HG03108 (cell line): ENCODE data around the gene LPP.

Experiments
- ATAC-seq: cut with Tn5 transposase; IDR thresholded peaks from one replicate; pipeline ENCODE4 v1.9.1; 2021; ENCODE audit warnings: moderate library complexity; ENCODE audit not compliant: unreplicated experiment

The LPP gene

DNA sequence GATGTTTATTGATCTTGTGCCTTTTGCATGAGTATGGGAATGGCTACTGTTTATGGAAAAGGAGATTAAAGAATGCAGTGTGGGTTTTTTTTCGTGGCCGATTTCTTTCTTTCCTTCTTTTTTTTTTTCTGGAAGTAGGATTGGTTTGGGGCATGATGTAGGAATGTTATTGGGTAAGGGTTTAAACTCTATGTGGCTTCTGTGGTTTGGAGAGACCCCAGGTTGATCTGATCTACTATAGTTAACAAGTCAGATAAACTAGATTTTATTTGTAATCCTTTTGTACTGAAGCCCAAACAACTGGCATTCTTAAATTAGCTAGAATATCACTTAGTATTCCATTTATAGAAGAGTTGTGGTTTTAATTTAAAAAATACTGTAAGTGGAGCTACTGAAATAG is 304.8 kb downstream of the LPP start:
- no peak for ATAC-seq

- no peak for ATAC-seq
These were observed 311.4 kb downstream of the LPP start for GRCh38 chr3:188465311-188465710.

- ATAC-seq: no peak
These were observed 314.2 kb downstream of the LPP start for GRCh38 chr3:188468196-188468595.

- ATAC-seq: no peak
These were observed 314.7 kb downstream of the LPP start for GRCh38 chr3:188468662-188469061.

- ATAC-seq: no peak
These were observed 315.4 kb downstream of the LPP start for GRCh38 chr3:188469228-188469885.

DNA sequence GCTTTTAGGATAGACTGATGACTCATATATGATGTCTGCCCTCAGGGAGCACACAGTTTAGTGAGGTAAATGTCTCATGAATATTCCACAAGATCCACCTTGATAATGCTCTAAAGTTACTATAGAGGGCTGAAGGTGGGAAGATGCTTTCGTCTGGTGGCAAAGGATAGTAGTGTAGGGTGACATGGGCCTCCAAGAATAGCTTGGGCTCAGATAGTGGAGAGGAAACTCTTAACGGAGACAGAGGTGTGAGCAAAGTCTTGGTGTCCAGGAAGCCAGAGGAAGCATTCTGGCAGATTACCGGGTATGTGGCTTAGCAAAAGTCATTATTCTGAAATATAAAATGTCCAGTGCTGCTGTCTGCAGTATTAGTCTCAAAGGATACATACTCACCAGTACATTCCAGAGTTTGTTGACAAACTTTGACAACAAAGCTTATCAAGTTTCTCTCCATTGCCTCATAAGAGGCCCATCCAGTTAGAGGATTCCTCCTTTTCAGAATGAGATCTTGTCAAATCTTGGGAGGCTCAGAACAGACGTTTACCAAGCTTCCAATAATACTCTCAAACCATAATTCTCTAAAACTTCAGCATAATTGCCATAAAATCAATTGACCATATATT is 316.7 kb downstream of the LPP start:
- no peak for ATAC-seq

- no peak for ATAC-seq
These were observed 317.8 kb downstream of the LPP start for GRCh38 chr3:188471723-188472122.

DNA sequence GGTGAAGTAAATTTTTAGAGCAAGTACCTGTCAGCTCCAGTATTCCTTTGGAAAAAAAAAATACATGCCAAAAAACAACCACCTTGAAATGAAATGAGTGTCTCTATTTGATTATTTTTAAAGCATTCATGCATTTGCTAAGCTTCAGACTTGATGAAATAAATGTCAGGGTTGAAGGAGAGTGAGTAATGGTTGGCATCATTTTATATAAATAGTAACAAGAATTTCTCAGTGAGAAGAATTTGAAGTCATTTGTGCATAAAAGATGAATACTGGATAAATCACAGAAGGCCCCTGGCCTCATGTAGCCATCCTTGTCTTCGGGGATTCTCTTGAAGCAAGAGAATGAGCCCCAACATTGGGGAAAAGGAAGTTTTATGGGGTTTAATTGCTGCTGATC is 318.4 kb downstream of the LPP start:
- no peak for ATAC-seq

DNA sequence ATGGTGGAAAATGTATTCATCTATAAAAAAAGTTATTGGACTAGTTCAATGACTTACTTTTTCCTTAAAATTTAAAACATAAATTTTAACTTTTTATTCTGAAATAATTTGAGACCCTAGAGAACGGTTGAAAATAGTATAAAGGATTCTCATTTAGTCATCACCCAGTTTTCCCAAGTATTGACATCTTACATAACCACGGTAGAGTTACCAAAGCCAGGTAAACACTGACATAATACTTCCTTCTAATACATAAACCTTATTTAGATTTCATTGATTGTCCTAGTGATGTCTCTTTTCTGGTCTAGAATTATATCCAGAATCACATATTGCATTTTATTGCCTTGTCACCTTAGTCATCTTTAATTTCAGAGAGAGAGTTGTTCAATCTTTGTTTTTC is 319.1 kb downstream of the LPP start:
- no peak for ATAC-seq

DNA sequence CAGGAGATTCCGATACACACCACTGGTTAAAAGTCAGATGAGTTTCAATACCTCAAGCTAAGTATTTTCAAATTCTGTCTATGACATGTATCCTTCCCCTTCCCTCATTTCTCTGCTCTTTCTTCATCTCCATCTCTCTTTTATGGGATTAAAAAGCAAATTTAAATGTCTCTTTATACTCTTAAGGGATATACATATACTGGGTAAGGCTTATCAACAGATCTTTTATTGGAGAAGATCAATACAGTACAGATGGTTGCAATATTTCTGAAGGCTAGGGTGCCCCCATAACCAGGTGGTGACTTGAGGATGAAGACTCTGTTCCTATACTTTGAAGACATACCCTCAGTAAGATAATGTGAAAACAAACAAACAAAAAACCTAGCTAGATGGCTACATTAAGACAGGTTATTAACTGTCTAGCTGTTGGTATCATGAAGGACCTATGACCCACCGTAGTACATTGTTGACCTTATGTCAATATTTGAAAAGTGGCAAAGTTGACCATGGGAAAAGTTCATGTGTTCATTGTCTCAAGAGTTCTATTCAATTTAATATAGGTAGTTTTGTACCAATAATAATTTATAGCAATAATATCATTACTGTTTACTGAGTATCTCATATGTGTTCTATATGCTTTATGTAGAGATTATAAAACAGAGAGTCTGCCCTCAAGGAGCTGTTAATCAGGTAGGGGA is 319.8 kb downstream of the LPP start:
- no peak for ATAC-seq

DNA sequence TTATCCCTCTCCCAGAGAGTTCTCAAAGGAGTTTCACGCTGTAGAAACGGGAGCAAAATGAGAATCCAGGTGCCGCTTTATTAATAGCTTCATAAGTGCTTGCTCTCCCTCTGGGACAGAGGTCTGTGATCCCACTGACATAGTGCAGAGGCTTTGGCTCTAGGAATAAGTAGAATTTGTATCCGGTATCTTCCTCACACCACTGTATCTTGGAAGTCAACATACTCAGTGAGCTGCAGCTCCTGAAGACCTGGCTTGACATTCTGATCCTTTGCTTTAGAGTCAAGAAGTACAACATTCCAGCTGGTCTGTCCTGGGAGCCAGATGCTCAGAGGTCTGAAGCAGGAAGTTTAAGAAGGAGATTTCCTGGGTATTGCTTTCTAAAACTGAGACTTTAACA is 323.0 kb downstream of the LPP start:
- ATAC-seq: no peak

DNA sequence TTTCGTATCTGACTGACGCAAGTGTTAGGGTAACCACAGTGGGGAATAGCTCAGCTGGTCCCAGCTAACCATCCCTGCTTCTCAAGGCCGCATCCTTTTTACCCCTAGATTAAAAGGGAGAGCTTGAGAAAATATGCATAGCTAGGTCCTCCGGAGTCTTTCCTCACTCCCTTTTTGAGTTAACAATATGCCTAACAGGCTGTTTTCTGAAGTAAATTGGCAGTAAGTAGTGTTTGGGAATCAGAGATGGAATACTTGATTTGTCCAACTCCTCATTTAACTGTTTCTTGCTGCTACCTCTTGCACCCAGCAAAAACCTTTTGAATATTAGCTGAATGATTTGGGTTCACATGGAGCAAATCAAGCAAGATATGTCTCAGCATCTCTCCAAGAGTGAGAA is 326.1 kb downstream of the LPP start:
- no peak for ATAC-seq

DNA sequence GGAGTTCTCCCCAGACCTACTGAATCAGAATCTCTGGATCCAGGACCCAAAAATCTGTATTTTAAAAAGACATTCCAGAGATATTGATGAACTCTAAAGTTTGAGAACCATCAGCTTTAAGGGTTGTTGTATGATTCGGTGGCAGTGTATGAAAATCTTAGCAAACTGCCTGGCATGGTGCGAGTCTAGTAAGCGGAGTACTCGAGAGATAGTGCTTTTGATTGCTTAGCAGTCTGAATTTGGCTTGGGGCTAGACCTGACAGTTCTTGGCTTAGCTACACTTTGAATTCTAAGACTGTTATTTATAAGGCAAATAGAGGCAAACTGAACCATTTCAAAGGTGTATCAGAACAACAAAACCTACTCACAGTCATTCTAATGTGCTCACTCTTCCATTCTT is 329.0 kb downstream of the LPP start:
- ATAC-seq: no peak

DNA sequence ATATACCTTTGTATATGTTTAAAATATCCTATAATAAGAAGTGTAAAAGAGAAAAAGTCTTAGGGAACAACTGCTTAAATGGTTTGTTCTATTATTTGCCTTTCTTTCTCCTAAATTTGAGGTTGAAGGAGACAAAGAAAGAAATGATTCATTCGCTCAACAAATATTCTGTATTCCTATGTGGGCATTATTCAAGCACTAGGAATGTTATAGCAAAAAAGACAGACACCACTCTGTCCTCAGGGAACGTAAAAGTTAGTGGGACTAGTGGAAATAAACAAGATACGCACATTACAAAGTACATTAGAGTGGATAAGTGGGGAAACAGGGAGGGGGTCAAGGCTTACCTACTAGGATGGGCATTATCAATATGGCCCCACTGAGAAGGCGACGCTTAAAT is 332.2 kb downstream of the LPP start:
- ATAC-seq: no peak

DNA sequence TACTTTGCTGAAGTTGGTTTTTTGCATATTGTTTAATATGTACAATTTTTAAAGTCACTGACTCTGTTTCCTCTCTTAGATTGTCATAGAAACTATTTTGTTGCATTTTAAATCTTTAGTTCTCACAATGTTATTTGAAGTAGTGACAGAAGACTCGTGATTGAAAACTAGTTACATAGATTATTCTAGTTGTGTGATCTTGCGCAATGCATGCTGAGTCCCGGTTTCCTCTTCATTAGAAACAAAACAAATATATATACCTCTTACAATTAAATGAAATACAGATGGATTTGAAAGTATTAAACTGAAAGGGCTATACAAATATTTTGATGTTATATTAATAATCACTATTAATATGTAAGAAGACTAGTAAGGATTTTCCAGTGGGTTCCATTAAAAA is 333.0 kb downstream of the LPP start:
- ATAC-seq: no peak

- no peak for ATAC-seq
These were observed 333.7 kb downstream of the LPP start for GRCh38 chr3:188487652-188488051.

DNA sequence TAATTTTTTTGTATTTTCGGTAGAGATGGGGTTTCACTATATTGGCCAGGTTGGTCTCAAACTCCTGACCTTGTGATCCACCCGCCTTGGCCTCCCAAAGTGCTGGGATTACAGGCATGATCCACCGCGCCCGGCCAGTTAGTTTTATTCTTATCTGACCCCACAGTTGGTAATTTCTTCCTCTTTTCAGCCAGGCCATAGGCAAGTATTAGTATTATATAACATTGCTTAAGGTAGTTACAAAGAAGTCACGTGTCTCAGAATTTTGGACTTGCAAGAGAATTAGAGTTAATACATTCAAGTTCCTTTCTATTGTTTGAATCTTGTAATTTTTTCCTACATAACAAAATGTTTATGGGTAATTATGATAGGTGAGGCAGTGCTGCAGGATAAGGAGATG is 334.8 kb downstream of the LPP start:
- no peak for ATAC-seq

- no peak for ATAC-seq
These were observed 335.9 kb downstream of the LPP start for GRCh38 chr3:188489639-188490405.

GRCh38 chr3:188490416-188490815 is 336.5 kb downstream of the LPP start:
- ATAC-seq: no peak

GRCh38 chr3:188491276-188491687 is 337.3 kb downstream of the LPP start:
- ATAC-seq: no peak

DNA sequence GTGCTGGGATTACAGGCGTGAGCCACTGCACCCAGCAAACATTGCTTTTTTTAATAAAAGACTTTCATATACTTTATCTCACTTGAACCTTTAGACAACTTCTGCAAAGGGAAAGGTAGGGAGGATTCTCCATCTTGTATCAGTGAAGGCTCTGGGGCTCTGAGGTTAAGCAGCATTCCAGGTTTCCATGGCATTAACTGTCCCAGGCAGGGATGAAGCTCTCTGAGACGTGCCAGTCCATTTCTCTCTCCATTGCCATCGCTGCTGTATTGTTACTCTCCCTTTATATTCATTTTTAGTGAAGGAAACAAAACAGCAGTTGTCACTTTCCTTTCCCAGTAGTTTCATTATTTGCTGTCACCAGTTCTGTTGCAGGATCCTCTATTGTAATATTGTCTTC is 342.4 kb downstream of the LPP start:
- no peak for ATAC-seq

GRCh38 chr3:188497021-188497420 is 343.1 kb downstream of the LPP start:
- no peak for ATAC-seq
